Spinal cord (tissue), 10 donors: ENCODE results near the gene CDK12. TPM values are rescaled to one million over a fixed set of nuclear protein-coding genes. Genes with fewer than 3 reads are reported as not detected.
"Not testable (repeated sequence)": the region's sequence is repeated elsewhere in the genome, so short reads cannot be mapped to it uniquely, and the experiment has no call there.

ENCODE experiments used
- DNase-seq, 6 donors: peaks; one replicate each; pipeline versions ENCODE4 v3.0.0 to v3.0.0-alpha.2; 2013 to 2015; ENCODE audit warnings: low spot score in 6 of 6, low read depth in 4 of 6
- H3K27ac ChIP-seq: one replicate; pipeline ENCODE4 v1.5.1; 2013; ENCODE audit warnings: low read depth, low read length, control low read depth
- H3K27me3 ChIP-seq: one replicate; pipeline ENCODE4 v1.6.1; 2013; ENCODE audit warnings: low read length; ENCODE audit not compliant: control insufficient read depth, insufficient read depth
- H3K36me3 ChIP-seq: one replicate; pipeline ENCODE4 v1.6.1; 2013; ENCODE audit warnings: low read length; ENCODE audit not compliant: control insufficient read depth, insufficient read depth
- H3K4me1 ChIP-seq: one replicate; pipeline ENCODE4 v1.6.1; 2013; ENCODE audit warnings: low read length; ENCODE audit not compliant: control insufficient read depth, insufficient read depth
- H3K4me3 ChIP-seq: one replicate; pipeline ENCODE4 v1.5.1; 2013; ENCODE audit warnings: low read depth, low read length, control low read depth
- H3K9me3 ChIP-seq: one replicate; pipeline ENCODE4 v1.6.1; 2013; ENCODE audit warnings: low read length; ENCODE audit not compliant: control insufficient read depth, insufficient read depth
- WGBS: methylation state at CpG from one replicate; pipeline ENCODE4 v1.1.5; 2013; ENCODE audit warnings: missing lambda C conversion rate; ENCODE audit not compliant: insufficient coverage; 5-methylcytosine and 5-hydroxymethylcytosine counted together
- long read RNA-seq, 4 donors: transcript quantifications; one replicate each; lab custom pipeline, GENCODE V29; 2026
- polyA plus RNA-seq, 2 donors: library from polyadenylated mRNA; unstranded; fragments of 120-200 nt; gene quantifications; one replicate each; pipeline ENCODE4 v1.2.1, GENCODE V29; 2013; ENCODE audit not compliant: insufficient read length in 2 of 2
- total RNA-seq, 2 donors: library from RNA; depleted of rRNA in 1 of 2; stranded (reverse); fragments of 120-200 nt in 1 of 2; fragments of >200 nt in 1 of 2; gene quantifications; one replicate each; pipeline versions ENCODE4 v1.2.3 to v1.2.4, GENCODE V29; 2013 to 2014
- donor health status: healthy.

CDK12 gene
- total RNA-seq: 10 to 100 TPM; 23.9 to 44.3 TPM
- 10 to 100 TPM; 32.3 to 33.9 TPM for polyA plus RNA-seq
- long read RNA-seq, donor 1, partial matches to known transcripts: 0 of 2 reads
- long read RNA-seq, donor 1, other reads (novel, unspliced or antisense): 0 of 2 reads
- long read RNA-seq, donor 2, partial matches to known transcripts: 12 of 16 reads
- long read RNA-seq, donor 2, other reads (novel, unspliced or antisense): 0 of 16 reads
- long read RNA-seq, donor 3, full-length matches to known transcripts: 2 of 11 reads
- long read RNA-seq, donor 3, partial matches to known transcripts: 9 of 11 reads
- long read RNA-seq, donor 3, other reads (novel, unspliced or antisense): 0 of 11 reads
- long read RNA-seq, donor 4, partial matches to known transcripts: 14 of 20 reads
- long read RNA-seq, donor 4, other reads (novel, unspliced or antisense): 0 of 20 reads

DNA sequence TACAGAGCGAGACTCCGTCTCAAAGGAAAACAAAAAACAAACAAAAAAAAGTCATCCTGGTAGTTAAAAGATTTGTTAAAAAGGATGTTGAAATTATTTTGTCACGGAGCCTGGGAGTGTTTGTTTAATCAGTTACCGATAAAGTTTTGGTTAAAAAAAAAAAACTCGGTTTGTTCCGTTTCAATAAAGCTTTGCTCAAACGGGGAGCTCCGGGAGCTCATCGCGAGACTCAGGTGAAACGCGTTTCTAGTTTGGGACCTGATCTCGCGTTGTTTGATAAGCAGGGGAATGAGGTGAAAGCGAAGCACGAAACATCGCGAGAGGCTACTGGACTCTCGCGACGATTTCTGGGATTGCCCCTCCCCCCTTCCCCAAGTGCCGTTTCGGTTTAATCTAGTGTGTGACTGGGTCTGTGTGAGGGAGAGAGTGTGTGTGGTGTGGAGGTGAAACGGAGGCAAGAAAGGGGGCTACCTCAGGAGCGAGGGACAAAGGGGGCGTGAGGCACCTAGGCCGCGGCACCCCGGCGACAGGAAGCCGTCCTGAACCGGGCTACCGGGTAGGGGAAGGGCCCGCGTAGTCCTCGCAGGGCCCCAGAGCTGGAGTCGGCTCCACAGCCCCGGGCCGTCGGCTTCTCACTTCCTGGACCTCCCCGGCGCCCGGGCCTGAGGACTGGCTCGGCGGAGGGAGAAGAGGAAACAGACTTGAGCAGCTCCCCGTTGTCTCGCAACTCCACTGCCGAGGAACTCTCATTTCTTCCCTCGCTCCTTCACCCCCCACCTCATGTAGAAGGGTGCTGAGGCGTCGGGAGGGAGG, at the start of gene CDK12:
Gene CDK12, plus strand, starts transcription at position 374 of the 813 bp plus-strand sequence. CDS start 586 bp downstream, outside the sequence.
- DNase-seq: peak; percentile 98 to 100 (median 99)
- Histone ChIP-seq H3K9me3 (no peaks in the 10 kb centered on the region), H3K27me3 (no peaks in the 10 kb centered on the region), H3K4me1 (peaks cover 21% of the 10 kb centered on the region), H3K4me3 (peak within 1 kb of the TSS; percentile 96), H3K27ac (peak within 1 kb of the TSS; percentile 99), H3K36me3 (peaks cover 2% of the 10 kb centered on the region)
- WGBS: 0% methylated on average over 28 of the region's 51 CpGs

DNA sequence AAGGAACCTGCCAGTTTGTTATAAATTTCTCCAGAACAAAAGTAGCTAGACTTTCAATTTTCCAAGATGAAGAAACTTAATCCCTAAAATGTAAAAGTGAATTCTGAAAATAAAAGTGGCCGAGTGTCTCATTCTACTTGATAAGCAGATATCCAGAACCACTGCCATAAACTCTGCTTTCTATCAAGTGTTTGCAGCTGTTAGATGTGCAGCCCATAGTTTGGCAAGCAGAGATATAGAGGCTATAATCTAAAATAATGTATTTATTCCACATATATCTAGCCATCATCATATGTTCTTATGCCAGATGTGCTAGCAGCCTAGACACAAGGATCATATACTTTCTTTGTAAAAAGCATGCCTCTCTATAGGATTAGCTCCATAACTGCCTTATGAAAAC, 45.1 kb upstream of the CDK12 start:
- Histone ChIP-seq H3K36me3 (peaks cover 82% of the 10 kb centered on the region), H3K4me3 (no peak overlapping the region), H3K27me3 (no peaks in the 10 kb centered on the region), H3K27ac (no peak overlapping the region), H3K4me1 (no peaks in the 10 kb centered on the region), H3K9me3 (no peaks in the 10 kb centered on the region)
- DNase-seq: no peak
- WGBS: no CpG with 5 or more reads among the region's 1 CpG

- no peaks in the 10 kb centered on the region for H3K4me1 ChIP-seq
- H3K27ac ChIP-seq: no peak overlapping the region
- no peaks in the 10 kb centered on the region for H3K27me3 ChIP-seq
- no peaks in the 10 kb centered on the region for H3K9me3 ChIP-seq
- no peak overlapping the region for H3K4me3 ChIP-seq
- WGBS: no CpG with 5 or more reads among the region's 4 CpGs
- DNase-seq: no peak
- peaks cover 78% of the 10 kb centered on the region for H3K36me3 ChIP-seq
Observed at GRCh38 chr17:39429600-39429999, 31.7 kb upstream of the CDK12 start.

DNA sequence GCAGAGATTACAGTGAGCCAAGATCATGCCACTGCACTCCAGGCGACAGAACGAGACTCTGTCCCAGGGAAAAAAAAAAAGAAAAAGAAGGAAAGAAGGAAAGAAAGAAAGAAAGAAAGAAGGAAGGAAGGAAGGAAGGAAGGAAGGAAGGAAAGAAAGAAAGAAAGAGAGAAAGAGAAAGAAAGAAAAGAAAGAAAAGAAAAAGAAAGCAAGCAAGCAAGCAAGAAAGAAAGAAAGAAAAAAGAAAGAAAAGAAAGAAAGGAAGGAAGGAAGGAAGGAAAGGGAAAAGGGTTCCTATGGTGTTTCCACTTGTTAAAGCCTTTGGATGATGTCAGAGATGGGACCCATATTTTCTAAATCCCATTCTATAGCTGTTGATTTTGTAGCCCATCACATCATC, 21.4 kb upstream of the CDK12 start:
- H3K4me3 ChIP-seq, H3K9me3 ChIP-seq, H3K4me1 ChIP-seq, DNase-seq, H3K27me3 ChIP-seq, H3K27ac ChIP-seq: not testable (repeated sequence)
- H3K36me3 ChIP-seq: peaks cover 57% of the 10 kb centered on the region
- 100% methylated on average over 2 of the region's 2 CpGs for WGBS

DNA sequence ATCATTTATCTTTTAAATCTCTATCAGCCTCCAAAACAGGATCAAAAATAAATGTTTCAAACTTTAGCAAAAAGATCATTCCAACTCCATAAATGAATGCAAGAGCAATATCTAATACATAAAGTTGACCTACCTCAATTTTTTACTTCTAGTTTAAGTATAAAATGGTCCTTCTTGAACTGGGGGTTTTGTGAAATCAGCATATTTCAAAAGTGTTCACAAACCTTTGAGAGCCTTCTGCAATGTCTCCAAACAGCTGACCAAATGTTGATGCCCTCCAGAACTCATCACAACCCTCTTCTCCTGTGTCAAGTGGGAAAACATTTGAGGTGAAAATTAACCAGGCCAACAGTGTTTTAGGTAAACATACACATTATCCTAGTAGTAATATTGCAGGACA, 18.0 kb upstream of the CDK12 start:
- Histone ChIP-seq H3K4me3 (no peak overlapping the region), H3K36me3 (peaks cover 59% of the 10 kb centered on the region), H3K4me1 (no peaks in the 10 kb centered on the region), H3K9me3 (no peaks in the 10 kb centered on the region), H3K27me3 (no peaks in the 10 kb centered on the region), H3K27ac (no peak overlapping the region)
- no peak for DNase-seq

GRCh38 chr17:39447561-39447960, 13.7 kb upstream of the CDK12 start:
- 96% methylated on average over 3 of the region's 5 CpGs for WGBS
- Histone ChIP-seq H3K36me3 (peaks cover 34% of the 10 kb centered on the region), H3K4me1 (peaks cover 11% of the 10 kb centered on the region), H3K9me3 (no peaks in the 10 kb centered on the region), H3K27me3 (no peaks in the 10 kb centered on the region), H3K4me3 (no peak overlapping the region), H3K27ac (no peak overlapping the region)
- no peak for DNase-seq

DNA sequence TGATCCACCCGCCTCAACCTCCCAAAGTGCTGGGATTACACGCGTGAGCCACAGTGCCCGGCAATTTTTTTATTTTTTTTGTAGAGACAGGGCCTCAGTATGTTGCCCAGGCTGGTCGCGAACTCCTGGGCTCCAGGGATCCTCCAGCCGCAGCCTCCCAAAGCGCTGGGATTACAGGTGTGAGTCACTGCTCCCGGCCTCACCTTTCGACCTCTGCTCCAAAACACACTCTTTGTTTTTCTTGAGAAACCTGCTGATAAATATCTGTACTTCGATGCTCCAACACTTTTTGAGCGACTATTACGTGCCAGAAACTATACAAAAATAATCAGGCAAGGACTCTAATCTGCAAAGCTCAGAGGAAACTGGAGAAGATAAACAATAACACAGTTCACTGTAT, 11.2 kb upstream of the CDK12 start:
- WGBS: 91% methylated on average over 10 of the region's 13 CpGs
- no peak for DNase-seq
- Histone ChIP-seq H3K4me3 (peak overlapping the region; percentile 77), H3K36me3 (peaks cover 22% of the 10 kb centered on the region), H3K27ac (no peak overlapping the region), H3K9me3 (no peaks in the 10 kb centered on the region), H3K27me3 (no peaks in the 10 kb centered on the region), H3K4me1 (peaks cover 11% of the 10 kb centered on the region)

GRCh38 chr17:39450847-39451581, 10.3 kb upstream of the CDK12 start, which contains the start of gene MED1:
TSS of gene MED1 (minus strand) at chr17:39451263. CDS start at chr17:39451062, 201 bp downstream.
- 0% methylated on average over 31 of the region's 37 CpGs for WGBS
- DNase-seq: peak; percentile 92 to 99 (median 98)
- H3K4me3 ChIP-seq: peak within 1 kb of the TSS; percentile 77
- H3K27me3 ChIP-seq: no peaks in the 10 kb centered on the region
- peaks cover 13% of the 10 kb centered on the region for H3K36me3 ChIP-seq
- no peaks in the 10 kb centered on the region for H3K9me3 ChIP-seq
- H3K4me1 ChIP-seq: peaks cover 11% of the 10 kb centered on the region
- peak within 1 kb of the TSS; percentile 74 for H3K27ac ChIP-seq

GRCh38 chr17:39455919-39456318, 5.4 kb upstream of the CDK12 start:
- DNase-seq: no peak
- Histone ChIP-seq H3K4me1 (peaks cover 8% of the 10 kb centered on the region), H3K4me3 (no peak overlapping the region), H3K9me3 (no peaks in the 10 kb centered on the region), H3K27me3 (no peaks in the 10 kb centered on the region), H3K36me3 (no peaks in the 10 kb centered on the region), H3K27ac (no peak overlapping the region)
- WGBS: 84% methylated on average over 2 of the region's 4 CpGs
